ENCODE results near the gene VTN.

Gene VTN

DNA sequence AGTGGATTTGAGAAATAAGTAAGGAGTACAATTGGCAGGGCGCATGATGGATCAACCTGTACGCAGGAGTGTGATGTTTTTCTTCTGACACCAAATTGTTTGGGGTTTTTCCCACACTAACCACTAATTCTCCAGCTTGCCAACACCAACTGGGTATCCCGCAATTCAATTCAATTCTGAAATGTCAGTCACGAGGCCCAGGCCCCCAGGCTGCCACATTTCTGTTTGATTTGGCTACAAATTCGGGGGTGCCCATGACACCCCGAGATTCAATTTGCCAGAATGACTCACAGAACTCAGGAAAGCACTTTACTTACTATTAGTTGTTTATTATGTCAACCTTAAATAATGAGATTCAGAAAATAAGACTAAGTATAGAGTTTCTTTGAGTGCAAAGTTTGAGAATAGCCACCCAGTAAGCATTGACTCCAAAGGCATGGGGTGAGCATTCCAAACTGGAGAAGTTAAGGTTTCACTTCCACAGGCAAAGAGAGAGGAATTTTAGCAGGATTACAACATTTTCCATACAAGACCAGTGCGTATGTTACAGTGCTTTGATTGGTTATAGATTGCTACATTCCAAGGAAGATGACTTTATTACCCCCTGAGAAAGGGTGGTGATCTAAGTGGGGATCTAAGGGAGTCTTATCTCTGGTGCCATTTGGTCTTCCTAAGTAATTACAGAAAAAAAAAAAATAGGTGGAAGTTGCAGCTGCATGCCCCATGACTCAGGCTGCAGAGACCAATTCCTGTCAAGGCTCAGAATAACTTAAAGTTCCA, 24.4 kb upstream of the VTN start:
- Histone ChIP-seq H3K36me3 (ENCODE audit: insufficient read depth, low read length) (peaks cover 14% of the 10 kb centered on the region), H3K9me3 (replicated peaks; ENCODE audit: low read length) (no peaks in the 10 kb centered on the region), H3K9ac (ENCODE audit: low read depth, low read length) (no peak overlapping the region), H3K4me2 (ENCODE audit: low read length) (no peak overlapping the region), H3K4me3 (ENCODE audit: low read length) (no peak overlapping the region), H3K4me1 (ENCODE audit: control insufficient read depth, insufficient read depth, low read length) (peaks cover 7% of the 10 kb centered on the region), H3K27me3 (ENCODE audit: control insufficient read depth, insufficient read depth, low read length) (no peaks in the 10 kb centered on the region)

GRCh38 chr17:28392491-28392890, 22.4 kb upstream of the VTN start:
- no peaks in the 10 kb centered on the region for H3K9me3 ChIP-seq (replicated peaks; ENCODE audit: low read length)
- H3K9ac ChIP-seq (ENCODE audit: low read depth, low read length), result no peak overlapping the region
- no peaks in the 10 kb centered on the region for H3K4me1 ChIP-seq (ENCODE audit: control insufficient read depth, insufficient read depth, low read length)
- no peak overlapping the region for H3K4me2 ChIP-seq (ENCODE audit: low read length)
- no peak overlapping the region for H3K4me3 ChIP-seq (ENCODE audit: low read length)
- H3K27me3 ChIP-seq (ENCODE audit: control insufficient read depth, insufficient read depth, low read length), result no peaks in the 10 kb centered on the region
- peaks cover 17% of the 10 kb centered on the region for H3K36me3 ChIP-seq (ENCODE audit: insufficient read depth, low read length)

GRCh38 chr17:28391401-28391800, 21.3 kb upstream of the VTN start:
- Histone ChIP-seq H3K9ac (ENCODE audit: low read depth, low read length) (no peak overlapping the region), H3K9me3 (replicated peaks; ENCODE audit: low read length) (no peaks in the 10 kb centered on the region), H3K4me3 (ENCODE audit: low read length) (no peak overlapping the region), H3K27me3 (ENCODE audit: control insufficient read depth, insufficient read depth, low read length) (no peaks in the 10 kb centered on the region), H3K4me2 (ENCODE audit: low read length) (no peak overlapping the region), H3K4me1 (ENCODE audit: control insufficient read depth, insufficient read depth, low read length) (no peaks in the 10 kb centered on the region), H3K36me3 (ENCODE audit: insufficient read depth, low read length) (peaks cover 17% of the 10 kb centered on the region)

GRCh38 chr17:28390984-28391383, 20.9 kb upstream of the VTN start:
- Histone ChIP-seq H3K9ac (ENCODE audit: low read depth, low read length) (no peak overlapping the region), H3K4me1 (ENCODE audit: control insufficient read depth, insufficient read depth, low read length) (no peaks in the 10 kb centered on the region), H3K9me3 (replicated peaks; ENCODE audit: low read length) (no peaks in the 10 kb centered on the region), H3K4me2 (ENCODE audit: low read length) (no peak overlapping the region), H3K4me3 (ENCODE audit: low read length) (no peak overlapping the region), H3K36me3 (ENCODE audit: insufficient read depth, low read length) (peaks cover 17% of the 10 kb centered on the region), H3K27me3 (ENCODE audit: control insufficient read depth, insufficient read depth, low read length) (no peaks in the 10 kb centered on the region)

GRCh38 chr17:28390563-28390962, 20.5 kb upstream of the VTN start:
- H3K27me3 ChIP-seq (ENCODE audit: control insufficient read depth, insufficient read depth, low read length), result no peaks in the 10 kb centered on the region
- no peak overlapping the region for H3K9ac ChIP-seq (ENCODE audit: low read depth, low read length)
- peaks cover 17% of the 10 kb centered on the region for H3K36me3 ChIP-seq (ENCODE audit: insufficient read depth, low read length)
- no peaks in the 10 kb centered on the region for H3K4me1 ChIP-seq (ENCODE audit: control insufficient read depth, insufficient read depth, low read length)
- H3K4me3 ChIP-seq (ENCODE audit: low read length), result no peak overlapping the region
- H3K9me3 ChIP-seq (replicated peaks; ENCODE audit: low read length), result no peaks in the 10 kb centered on the region
- no peak overlapping the region for H3K4me2 ChIP-seq (ENCODE audit: low read length)

DNA sequence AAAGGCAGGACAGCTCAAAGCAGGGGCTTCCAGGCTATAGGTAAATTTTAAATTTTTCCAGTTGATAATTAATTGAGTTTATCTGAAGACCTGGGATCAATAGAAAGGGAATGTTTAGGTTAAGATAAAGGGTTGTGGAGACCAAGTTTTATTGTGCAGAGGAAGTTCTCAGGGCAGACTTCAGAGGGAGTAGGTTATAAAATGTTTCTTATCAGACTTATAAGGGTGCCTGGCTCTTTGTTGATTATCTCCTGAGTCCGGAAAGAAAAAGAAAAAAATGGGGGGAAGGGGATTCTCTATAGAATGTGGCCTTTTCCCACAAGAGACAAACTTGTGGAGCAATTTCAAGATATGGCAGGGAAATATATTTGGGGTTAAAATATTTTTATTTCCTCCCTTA, 20.0 kb upstream of the VTN start:
- H3K4me1 ChIP-seq (ENCODE audit: control insufficient read depth, insufficient read depth, low read length), result no peaks in the 10 kb centered on the region
- H3K9ac ChIP-seq (ENCODE audit: low read depth, low read length), result no peak overlapping the region
- H3K4me3 ChIP-seq (ENCODE audit: low read length), result no peak overlapping the region
- H3K36me3 ChIP-seq (ENCODE audit: insufficient read depth, low read length), result peaks cover 17% of the 10 kb centered on the region
- H3K27me3 ChIP-seq (ENCODE audit: control insufficient read depth, insufficient read depth, low read length), result no peaks in the 10 kb centered on the region
- H3K9me3 ChIP-seq (replicated peaks; ENCODE audit: low read length), result no peaks in the 10 kb centered on the region
- no peak overlapping the region for H3K4me2 ChIP-seq (ENCODE audit: low read length)

GRCh38 chr17:28388106-28388505, 18.0 kb upstream of the VTN start:
- H3K4me2 ChIP-seq (ENCODE audit: low read length), result no peak overlapping the region
- no peak overlapping the region for H3K9ac ChIP-seq (ENCODE audit: low read depth, low read length)
- no peaks in the 10 kb centered on the region for H3K9me3 ChIP-seq (replicated peaks; ENCODE audit: low read length)
- H3K4me1 ChIP-seq (ENCODE audit: control insufficient read depth, insufficient read depth, low read length), result no peaks in the 10 kb centered on the region
- no peaks in the 10 kb centered on the region for H3K27me3 ChIP-seq (ENCODE audit: control insufficient read depth, insufficient read depth, low read length)
- peaks cover 17% of the 10 kb centered on the region for H3K36me3 ChIP-seq (ENCODE audit: insufficient read depth, low read length)
- no peak overlapping the region for H3K4me3 ChIP-seq (ENCODE audit: low read length)

- Histone ChIP-seq H3K36me3 (ENCODE audit: insufficient read depth, low read length) (peaks cover 17% of the 10 kb centered on the region), H3K9ac (ENCODE audit: low read depth, low read length) (no peak overlapping the region), H3K27me3 (ENCODE audit: control insufficient read depth, insufficient read depth, low read length) (no peaks in the 10 kb centered on the region), H3K4me2 (ENCODE audit: low read length) (no peak overlapping the region), H3K4me1 (ENCODE audit: control insufficient read depth, insufficient read depth, low read length) (no peaks in the 10 kb centered on the region), H3K4me3 (ENCODE audit: low read length) (no peak overlapping the region), H3K9me3 (replicated peaks; ENCODE audit: low read length) (no peaks in the 10 kb centered on the region)
These were observed 16.3 kb upstream of the VTN start for GRCh38 chr17:28386391-28386790.

DNA sequence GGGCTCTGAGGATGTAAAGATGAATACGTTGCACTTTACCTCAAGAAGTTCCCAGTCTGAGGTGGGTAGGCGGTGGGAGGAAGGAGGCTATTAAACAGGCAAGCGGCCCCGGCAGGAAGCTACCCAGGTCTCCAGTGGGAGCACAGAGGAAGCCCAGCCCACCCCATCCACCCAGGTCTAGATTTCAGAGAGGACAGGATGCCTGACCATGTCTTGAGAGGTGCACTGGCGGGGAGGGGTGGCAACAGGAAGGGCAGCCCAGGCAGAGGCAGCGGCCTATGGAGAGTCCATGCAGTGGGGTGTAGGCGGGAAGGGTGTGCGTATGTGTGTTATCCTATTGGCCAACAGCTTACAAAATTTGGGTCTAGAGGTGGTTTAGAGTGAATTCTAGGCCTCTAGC, 15.3 kb upstream of the VTN start:
- no peak overlapping the region for H3K4me3 ChIP-seq (ENCODE audit: low read length)
- no peak overlapping the region for H3K9ac ChIP-seq (ENCODE audit: low read depth, low read length)

DNA sequence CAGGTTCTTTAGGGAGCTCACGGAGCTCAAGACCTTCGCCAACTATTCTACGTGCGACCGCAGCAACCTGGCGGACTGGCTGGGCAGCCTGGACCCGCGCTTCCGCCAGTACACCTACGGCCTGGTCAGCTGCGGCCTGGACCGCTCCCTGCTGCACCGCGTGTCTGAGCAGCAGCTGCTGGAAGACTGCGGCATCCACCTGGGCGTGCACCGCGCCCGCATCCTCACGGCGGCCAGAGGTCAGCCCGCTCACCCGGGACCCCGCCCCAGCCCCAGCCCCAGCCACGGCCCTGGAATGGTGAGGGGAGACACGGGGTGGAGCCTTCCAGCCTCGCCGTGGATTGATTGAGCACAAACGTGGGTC, 14.9 kb upstream of the VTN start:
- Histone ChIP-seq H3K4me2 (ENCODE audit: low read length) (no peak overlapping the region), H3K4me3 (ENCODE audit: low read length) (no peak overlapping the region), H3K9ac (ENCODE audit: low read depth, low read length) (no peak overlapping the region), H3K4me1 (ENCODE audit: control insufficient read depth, insufficient read depth, low read length) (no peaks in the 10 kb centered on the region), H3K27me3 (ENCODE audit: control insufficient read depth, insufficient read depth, low read length) (no peaks in the 10 kb centered on the region), H3K9me3 (replicated peaks; ENCODE audit: low read length) (no peaks in the 10 kb centered on the region), H3K36me3 (ENCODE audit: insufficient read depth, low read length) (peaks cover 4% of the 10 kb centered on the region)

More for the DNA sequence above, 15.3 kb upstream of the VTN start:
- Histone ChIP-seq H3K9me3 (replicated peaks; ENCODE audit: low read length) (no peaks in the 10 kb centered on the region), H3K36me3 (ENCODE audit: insufficient read depth, low read length) (peaks cover 7% of the 10 kb centered on the region), H3K4me1 (ENCODE audit: control insufficient read depth, insufficient read depth, low read length) (no peaks in the 10 kb centered on the region), H3K4me2 (ENCODE audit: low read length) (no peak overlapping the region), H3K27me3 (ENCODE audit: control insufficient read depth, insufficient read depth, low read length) (no peaks in the 10 kb centered on the region)

DNA sequence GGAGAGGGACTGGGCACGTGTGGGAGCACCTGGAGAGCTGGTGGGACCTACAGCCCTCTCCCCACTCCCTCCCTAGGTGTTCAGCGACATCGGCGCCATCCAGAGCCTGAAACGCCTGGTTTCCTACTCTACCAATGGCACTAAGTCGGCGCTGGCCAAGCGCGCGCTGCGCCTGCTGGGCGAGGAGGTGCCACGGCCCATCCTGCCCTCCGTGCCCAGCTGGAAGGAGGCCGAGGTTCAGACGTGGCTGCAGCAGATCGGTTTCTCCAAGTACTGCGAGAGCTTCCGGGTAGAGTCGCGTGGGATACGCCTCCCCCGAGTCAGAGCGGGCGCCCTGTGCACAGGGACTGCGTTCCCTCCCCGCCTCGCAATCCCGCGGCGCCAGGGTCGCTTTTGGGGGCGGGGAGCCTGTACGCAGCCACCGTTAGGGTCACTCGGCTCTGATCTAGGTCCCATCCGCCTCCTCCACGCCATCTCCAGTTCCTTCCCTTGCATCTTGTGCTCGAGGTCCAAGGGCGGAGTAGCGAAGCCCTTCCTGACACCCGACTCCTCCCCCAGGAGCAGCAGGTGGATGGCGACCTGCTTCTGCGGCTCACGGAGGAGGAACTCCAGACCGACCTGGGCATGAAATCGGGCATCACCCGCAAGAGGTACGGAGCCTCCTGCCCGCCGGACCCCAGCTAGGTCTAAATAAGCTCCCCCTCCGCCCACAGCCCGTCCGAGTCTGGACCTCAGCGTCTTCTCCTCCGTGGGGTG, 14.4 kb upstream of the VTN start:
- no peaks in the 10 kb centered on the region for H3K4me1 ChIP-seq (ENCODE audit: control insufficient read depth, insufficient read depth, low read length)
- no peak overlapping the region for H3K4me2 ChIP-seq (ENCODE audit: low read length)
- no peak overlapping the region for H3K4me3 ChIP-seq (ENCODE audit: low read length)
- H3K9me3 ChIP-seq (replicated peaks; ENCODE audit: low read length), result no peaks in the 10 kb centered on the region
- peaks cover 4% of the 10 kb centered on the region for H3K36me3 ChIP-seq (ENCODE audit: insufficient read depth, low read length)
- H3K27me3 ChIP-seq (ENCODE audit: control insufficient read depth, insufficient read depth, low read length), result no peaks in the 10 kb centered on the region
- H3K9ac ChIP-seq (ENCODE audit: low read depth, low read length), result no peak overlapping the region

Data from skeletal muscle satellite cell (primary cell).